GM18508 (cell line): Measurements from ENCODE around the gene ITPRID2.

Experiments used
- ATAC-seq: cut with Tn5 transposase; IDR thresholded peaks from one replicate; pipeline ENCODE4 v1.9.1; 2021; ENCODE audit warnings: moderate number of reproducible peaks; ENCODE audit not compliant: insufficient read depth, unreplicated experiment

The ITPRID2 gene

DNA sequence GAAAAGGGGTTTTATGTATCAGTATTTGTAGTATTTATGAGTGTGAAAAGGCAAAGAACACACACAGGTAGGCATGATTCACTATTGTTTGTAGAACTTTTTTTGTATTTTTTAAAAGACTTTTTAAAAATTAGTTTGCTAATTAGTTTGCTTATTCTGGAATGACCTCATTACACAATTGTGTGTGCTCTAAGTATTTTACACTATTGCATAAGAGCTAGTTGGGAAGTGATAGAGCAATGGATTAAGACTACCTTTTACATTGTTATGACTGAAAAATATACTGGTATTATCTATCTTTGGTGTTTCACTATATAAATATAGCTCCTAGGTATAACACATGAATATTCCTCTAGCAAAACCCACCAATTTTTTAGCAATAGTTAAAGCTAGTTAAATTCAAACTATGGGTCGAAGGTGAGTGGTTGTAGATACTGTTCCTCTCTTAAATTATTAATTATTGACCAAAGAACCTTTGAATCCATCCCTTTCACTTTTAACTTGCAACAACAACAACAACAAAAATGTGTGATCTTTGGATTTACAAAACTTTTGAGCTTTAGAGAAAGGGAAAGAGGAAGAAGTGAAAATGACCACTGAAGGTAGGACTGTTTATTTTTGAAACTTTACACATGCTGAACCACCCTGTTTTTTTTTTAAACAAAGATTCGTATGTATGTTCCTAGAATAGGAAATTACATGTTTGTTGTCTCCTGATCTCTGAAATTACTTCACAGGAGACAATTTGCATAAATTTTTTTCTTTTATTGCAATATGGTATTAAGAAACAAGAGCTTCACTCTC is 18.7 kb downstream of the ITPRID2 start:
- ATAC-seq: no peak

DNA sequence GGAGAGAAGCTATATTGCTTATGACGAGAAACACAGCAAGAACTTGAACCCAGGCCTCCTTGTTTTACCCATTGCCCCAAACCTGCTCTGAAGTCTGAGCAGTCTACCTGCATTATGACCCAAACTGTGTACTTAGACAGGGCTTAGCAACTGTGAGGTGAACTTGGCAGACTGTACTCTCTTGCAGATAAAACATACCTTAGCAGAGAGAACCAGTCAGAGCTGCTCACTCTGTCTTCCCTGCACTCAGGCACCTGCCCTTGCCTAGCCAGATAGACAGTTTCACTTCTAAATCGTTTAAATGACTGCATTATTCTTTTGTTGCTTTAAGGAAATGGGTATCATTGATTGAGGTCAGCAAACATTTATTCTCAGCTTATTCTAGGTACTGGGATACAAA is 20.3 kb downstream of the ITPRID2 start:
- ATAC-seq: no peak

DNA sequence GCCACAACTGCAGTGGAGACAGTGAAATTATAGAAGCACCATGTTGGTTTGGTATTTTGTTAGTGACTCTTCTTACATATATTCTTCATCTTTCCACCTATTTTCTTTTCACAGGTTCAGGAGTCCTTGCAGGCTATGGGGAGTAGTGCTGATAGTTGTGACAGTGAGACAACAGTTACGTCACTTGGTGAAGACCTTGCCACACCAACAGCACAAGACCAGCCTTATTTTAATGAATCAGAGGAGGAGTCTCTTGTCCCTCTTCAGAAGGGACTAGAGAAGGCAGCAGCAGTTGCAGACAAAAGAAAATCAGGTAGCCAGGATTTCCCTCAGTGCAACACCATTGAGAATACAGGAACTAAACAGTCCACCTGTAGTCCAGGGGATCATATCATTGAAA is 23.6 kb downstream of the ITPRID2 start:
- ATAC-seq: no peak

DNA sequence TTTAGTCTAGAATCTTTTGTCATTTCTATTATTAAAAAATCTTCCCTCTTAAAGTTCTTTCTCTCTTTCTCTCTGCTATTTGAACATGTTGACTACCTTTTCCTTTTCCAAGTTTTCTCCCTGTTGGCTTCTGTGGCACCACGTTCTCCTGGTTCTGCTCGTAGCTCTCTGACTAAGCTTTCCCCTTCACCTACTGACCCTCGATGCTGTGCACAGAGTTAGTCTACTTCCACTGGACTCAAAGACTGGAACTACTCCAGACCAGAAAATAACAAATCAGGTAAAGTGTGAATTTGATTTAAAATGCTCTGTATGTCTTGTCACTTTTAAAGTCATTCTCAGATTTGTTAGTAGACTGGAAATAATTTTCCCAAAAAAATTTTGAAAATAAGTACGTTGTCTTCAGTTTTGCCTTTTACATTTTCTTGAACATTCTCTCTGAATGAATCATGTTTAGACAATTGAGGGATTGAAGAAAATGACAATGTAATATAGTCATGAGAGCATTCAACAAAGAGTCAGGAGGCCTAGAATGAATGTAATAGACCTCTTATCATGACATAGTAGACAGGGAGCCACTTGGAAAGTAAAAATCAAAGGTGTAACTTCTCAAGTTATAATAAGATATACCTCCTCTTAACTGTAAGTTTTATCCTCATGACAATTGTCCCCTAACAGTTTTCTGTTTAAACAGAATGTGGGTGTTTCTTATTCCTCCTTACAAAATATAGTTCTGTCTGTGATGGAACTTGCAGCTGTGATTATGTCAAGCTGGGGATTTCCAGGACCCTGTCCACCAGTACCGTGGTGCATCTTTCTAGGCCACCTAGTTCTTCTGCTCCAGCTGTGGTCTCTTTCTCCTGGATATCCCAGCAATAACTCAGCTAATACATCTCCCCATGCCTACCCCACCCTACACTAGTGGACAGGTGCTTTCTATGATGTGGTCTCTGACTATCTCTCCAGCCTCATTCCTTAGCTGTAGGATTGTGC is 25.5 kb downstream of the ITPRID2 start:
- ATAC-seq: no peak

DNA sequence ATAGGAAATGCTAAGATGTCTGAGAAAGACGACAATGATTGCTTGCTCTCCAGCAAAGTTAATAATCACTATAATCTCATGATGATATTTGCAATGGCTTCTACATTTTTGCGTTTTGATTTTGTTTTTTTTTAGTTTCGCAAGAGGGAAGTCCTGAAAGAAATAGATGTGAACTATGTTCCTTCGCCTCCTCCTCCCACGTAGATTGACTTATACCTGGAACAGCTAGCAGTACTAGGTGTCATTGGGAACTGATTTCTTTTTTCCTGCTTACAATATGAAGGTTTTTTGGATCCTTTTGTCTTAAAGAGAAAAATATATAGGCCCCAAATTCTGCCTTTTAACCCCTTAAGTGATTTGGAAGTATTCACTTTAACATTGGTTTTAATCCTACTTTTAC is 26.7 kb downstream of the ITPRID2 start:
- ATAC-seq: no peak

DNA sequence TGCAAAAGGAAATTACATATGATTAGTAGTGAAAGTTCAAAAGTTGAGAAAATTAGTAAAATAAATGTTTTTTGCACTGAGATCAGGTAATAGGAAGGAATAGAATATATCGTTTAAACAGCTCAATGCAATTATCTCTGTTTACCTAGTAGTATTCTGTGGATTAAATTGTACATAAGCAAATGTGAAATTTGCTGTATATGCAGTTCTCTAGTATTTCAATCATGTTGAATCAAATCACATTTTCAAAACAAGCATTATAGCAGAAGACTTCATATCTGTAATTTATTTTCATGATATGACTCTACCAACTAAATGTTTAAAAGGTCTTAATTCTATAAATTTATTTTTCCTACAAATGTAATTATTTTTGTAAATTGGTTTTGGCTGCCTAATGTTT is 31.6 kb downstream of the ITPRID2 start:
- ATAC-seq: no peak

DNA sequence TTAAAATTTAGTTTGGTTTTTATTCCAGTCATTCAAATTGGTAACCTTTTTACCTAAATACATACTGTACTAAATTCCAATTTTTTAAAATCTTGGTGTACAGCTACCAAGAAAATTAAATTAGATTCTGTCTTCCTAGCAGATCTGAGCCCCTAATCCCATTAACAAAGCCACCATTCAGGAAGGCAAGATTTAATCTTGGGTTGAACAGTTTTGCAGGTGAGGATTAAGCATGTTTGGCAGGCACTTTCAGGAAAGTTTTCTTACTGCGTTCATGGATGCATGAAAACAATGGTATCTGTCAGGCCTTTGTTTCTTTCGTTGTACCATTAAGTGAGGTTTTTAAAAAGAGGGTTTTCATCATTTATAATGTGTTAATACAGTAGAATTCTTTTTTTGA is 32.8 kb downstream of the ITPRID2 start:
- no peak for ATAC-seq

DNA sequence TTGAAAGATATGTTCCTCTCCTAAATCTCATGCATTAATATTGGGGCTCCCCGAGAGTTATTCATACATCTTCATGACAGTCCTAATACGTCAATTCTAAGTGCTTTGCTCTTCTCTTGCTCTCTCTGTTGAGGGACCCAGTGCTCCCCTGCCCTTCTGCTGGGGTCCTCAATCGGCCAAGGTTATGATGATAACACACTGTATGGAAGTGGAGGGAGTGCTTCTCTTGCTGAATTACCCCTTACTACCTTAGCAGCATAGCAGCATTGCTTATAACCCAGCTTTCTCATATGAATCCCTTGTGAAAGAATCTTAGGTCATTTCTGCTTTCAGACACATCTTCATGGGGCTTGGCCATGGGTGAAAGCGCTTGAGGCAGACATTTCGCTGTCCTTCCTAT is 43.2 kb downstream of the ITPRID2 start:
- ATAC-seq: no peak

DNA sequence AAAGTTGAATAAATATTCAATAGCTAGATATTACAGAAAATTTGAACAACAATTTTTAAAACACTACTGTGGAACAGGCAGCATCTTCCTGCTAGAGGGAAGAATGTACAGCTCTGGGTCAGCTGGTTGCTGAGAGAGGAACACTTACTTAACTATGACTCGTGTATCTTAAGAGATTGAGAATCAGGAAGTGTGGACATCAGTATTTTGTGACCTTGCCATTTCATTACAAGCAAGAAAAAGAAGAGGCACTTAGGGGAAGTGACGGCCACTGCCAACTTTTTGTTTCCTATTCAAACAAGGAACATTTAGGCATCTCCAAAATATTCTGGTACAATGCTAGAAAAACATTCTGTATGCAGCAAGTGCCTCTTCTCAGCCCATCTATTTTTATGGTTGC is 45.9 kb downstream of the ITPRID2 start:
- ATAC-seq: no peak

DNA sequence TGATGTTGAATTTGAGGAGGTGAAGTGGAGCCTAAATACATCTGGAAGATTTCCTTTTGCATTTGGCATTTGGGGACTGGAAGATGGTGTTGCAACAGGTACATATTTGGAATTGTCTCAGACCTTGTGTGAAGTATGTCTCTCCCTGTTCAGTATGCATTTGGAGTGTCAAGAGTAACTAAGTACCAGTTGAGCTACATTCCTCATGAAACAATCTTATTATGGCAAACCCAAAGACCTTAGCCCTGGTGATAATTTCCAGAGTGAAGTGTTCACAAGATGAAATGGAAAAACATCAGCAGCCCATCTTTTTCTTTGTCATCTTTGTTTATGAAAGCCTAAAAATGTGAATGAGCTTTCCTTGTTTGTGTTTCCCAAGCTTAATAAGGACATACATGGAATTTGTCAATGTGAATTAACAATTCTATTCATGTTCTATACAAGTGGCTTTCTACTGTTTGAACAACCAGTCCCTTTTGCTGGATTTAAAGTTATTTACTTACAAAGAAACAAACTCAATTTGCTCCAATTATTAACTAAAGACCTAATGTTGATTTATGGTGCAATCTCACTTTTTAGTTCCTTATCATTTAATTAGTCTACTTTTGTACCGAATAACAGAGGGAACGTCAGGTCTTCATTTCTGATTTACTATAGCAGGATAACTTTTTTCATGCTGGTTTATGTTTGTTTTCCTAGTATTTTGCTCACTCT is 52.0 kb downstream of the ITPRID2 start:
- no peak for ATAC-seq

DNA sequence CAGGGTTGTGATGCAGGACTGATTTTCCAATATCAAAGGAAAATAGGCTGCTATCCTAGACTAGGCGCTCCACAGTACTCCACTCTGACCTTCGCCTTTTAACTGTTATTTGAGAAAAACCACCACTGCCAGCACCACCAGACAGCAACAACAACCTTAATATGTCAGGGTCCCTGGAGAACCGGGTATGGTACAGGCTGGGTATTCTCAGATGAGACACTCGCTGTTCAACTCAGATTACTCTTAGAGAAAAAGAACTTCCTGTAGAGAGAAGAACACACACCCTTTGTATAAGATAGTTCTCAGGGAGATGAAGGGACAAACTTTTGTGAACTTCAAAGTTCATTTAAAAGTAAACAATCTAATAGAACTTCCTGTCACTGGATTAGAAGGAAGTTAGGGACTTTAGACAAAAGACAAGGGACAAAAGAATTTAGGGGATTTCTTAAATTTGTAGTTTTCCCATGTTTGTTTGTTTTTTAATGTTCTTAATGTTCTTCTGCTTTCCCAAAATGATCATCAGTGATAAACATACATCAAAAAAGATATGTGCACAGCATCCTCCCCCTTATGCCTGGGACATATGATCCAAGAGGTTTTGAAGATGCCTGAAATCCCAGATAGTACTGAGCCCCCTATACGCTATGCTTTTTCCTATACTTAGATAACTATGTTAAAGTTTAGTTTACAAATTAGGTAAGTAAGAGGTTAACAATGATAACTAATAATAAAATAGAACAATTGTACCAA is 52.8 kb downstream of the ITPRID2 start:
- no peak for ATAC-seq

DNA sequence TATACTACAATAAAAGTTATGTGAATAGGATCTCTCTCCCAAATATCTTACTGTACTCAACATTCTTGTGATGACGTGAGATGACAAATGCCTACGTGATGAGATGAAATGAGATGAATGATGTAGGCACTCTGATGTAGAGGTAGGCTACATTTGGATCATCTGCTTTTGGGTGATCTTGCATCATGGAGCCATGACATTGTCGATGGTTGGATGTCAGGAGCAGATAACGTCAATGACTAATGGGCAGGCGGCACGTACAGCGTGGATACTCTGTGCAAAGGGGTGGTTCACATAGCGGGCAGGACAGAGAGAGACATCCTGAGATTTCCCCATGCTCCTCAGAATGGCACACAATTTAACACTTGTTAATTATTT is 53.4 kb downstream of the ITPRID2 start:
- ATAC-seq: no peak

DNA sequence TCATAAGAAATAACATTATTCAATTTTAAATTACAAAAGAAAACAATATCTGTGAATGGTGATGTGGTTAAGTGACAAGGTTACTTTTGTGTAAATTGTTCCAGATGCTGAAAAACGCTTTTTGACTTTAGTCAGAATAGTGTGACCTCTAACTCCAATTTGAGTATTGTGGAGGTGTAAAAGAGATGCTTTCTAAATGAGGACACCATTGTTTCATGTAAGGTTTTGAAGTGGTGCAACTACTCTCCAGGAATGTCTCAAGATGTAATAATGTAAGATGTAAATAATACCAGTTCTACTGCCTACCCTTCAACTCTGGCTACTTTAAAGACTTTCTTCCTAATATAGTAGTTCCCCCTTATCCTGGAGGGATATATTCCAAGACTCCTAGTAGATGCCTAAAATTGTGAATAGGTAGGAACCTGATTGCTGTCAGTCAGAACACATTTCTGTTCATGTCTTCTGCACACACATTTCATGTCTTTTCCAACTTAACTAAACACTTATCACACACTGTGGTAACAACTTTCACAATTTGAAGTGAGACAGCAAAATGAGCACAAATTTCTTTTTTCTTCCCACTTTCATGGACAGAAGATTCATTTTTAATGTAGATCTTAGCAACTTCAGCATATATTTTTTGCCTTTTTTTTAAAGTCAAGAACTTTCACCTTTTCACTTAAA is 55.1 kb downstream of the ITPRID2 start:
- ATAC-seq: no peak

DNA sequence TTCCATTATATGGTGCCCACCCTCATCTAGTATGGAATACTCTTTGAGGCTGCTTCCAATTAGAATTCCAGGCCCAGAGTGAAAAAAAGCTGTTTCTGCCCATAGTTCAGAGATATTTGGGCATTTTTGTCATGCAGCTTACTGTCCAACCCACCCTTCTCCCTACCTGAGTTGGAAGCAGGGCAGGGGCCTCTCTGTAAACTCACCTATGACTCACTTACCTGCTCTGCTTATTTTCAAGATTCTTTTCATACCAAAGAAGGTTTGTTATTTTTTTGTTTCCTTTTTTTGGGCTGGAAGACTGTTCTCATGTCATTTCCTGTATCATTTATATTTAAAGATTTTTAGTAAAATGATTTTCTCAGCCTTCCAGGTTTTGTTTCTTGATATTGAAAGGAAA is 55.7 kb downstream of the ITPRID2 start:
- no peak for ATAC-seq

DNA sequence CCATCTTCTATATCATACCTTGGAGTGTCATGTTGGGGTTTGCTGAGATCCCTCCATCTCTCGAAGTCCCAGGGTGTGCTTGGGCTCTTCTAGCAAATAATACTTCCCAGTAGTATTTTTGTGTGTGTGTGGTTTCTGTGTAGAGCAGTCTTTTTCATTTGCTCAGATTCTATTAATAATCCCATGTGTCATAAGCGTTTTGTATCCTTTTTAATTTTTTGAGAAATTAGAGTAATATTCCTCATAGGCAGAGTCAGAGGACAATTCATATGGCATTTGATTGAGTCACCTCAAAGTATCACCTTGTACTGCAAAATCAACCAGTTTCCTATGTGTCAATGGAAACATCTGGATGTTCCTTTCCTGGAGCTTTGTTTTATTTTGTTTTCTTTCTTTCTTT is 56.7 kb downstream of the ITPRID2 start:
- ATAC-seq: no peak

DNA sequence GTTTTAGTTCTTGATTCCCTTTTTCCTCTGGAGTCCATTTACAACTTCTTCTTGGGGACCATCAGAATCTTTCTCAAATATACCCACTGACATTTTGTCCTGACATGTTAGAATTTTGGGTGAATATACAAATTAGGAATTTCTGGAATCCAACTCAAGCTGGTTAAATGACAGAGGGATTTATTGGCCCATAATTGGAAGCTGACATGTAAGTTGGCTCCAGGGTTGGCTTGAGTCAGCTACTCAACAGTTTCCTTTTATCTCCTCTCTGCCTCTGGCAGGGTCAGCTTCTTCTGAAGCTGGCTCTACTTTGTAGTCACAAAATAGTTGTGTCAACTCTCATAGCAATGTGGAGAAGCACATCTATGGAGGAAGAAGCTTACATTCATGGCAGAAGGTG is 57.5 kb downstream of the ITPRID2 start:
- ATAC-seq: no peak

DNA sequence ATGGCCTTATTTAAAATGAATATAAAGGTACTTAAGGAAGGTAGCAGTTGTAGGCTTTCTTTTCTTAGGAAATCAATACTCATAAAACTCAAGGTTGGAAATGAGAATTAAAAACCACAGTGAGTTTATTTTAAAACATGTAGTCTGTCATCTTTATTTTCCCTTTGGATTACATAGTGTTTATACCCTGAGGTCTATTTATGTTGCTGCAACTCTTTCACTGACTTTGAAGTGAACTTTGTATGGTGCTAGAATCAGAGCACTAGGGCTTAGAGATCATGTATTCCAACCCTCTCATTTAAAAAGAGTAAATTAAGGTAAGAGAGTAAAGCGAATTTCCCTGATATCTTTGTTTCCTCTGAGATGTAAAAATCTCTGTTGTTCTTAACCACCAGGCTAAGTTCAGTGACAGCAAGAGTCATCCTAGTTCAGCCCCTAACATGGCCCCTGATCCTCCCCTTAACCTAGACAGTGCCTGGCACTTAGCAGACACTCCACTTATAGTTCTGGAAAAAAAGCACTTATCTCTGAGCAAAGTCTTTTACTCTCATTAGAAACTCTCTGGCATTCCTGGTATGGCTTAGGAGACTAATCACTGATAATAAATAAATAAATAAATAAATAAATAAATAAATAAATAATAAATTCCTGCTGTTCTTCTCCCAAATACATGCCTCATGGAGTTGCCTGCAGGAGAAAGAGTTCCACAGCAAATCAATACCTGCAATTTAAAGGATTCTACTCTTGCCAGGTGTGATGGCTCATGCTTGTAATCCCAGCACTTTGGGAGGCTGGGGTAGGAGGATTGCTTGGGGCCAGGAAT is 61.1 kb downstream of the ITPRID2 start:
- ATAC-seq: no peak

DNA sequence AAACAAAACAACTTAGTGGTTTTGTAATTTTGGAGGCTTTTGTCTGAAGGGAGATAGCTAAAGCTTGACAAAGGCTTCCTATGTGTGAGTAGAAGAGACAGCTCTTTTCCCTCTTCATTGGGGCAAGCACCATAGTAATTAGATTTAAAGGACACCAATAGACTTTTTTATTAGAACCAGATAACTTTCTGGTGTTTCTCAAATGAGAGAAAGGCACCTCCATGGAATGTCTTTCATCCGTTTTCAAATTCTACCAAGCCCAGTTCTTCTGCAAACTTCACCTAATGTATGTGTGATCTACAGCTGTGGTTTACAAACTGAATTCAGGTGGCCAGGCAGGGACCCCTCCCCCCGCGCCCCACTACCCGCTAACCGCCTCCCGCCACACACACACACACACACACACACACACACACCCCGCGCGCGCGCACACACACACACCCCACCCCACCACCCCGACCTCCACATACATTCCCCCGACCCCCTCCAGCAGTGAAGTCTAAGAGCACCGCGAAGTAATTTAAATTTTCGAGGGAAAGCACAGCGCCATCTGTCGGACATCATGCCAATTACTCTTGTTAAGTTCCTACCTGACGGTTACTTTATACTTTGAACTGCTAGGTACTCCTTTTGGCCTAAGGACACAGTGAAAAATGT is 62.5 kb downstream of the ITPRID2 start:
- ATAC-seq: no peak
